NCI-H524 (cell line): ENCODE data around the gene RPS8.
"Not testable (repeated sequence)": the region's sequence is repeated elsewhere in the genome, so short reads cannot be mapped to it uniquely, and the experiment has no call there.

Experiments
- DNase-seq, 2 experiments: peaks; one replicate each; lab custom pipeline; 2025; lab: John Stamatoyannopoulos, UW

Gene RPS8

GRCh38 chr1:44820328-44821239 lies 45.2 kb downstream of the RPS8 start:
- DNase-seq: no peak

GRCh38 chr1:44821240-44821715 lies 45.9 kb downstream of the RPS8 start:
- DNase-seq: no peak

DNA sequence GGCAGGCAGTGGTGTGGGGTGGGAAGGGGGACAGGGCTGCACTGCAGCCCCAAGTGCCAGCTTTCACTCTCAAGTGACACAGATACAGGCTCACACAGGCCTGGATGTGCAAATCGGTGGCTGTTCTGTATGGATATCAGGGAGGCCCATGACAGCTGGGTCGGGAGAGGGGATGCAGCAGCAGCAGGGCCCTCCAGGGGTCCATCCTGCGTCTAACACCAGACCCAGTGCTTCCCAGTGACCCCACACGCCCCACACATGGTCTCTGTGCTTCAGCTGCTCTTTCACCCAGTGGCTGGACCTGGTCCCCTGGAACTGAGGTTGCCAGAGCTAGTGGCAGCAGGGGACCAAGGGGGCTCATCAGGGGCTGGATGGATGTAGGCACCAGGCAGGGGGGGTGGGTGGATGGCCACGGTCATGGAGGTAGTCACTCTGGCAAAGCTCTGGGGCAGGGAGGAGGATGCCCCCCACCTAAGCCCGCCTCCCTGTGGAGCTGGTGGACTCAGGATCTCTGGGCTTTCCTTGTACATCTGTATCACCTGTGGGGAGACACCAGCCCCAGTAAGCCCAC lies 46.9 kb downstream of the RPS8 start:
- no peak for DNase-seq

- DNase-seq: no peak
Observed at GRCh38 chr1:44822981-44823451, 47.7 kb downstream of the RPS8 start.

DNA sequence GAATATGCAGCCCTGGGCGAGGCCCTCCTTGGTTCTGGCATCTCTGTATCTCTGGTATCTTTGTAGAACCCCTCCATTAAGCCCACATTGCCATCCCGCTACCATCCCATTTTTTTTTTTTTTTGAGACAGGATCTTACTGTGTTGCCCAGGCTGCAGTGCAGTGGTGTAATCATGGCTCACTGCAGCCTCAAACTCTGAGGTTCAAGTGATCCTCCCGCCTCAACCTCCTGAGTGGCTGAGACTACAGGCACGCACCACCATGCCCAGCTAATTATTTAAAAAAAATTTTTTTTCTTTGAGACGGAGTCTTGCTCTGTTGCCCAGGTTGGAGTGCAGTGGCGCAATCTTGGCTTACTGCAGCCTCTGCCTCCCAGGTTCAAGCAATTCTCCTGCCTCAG lies 49.1 kb downstream of the RPS8 start:
- not testable (repeated sequence) for DNase-seq

- no peak for DNase-seq
Observed at GRCh38 chr1:44826375-44827196, 51.2 kb downstream of the RPS8 start.

DNA sequence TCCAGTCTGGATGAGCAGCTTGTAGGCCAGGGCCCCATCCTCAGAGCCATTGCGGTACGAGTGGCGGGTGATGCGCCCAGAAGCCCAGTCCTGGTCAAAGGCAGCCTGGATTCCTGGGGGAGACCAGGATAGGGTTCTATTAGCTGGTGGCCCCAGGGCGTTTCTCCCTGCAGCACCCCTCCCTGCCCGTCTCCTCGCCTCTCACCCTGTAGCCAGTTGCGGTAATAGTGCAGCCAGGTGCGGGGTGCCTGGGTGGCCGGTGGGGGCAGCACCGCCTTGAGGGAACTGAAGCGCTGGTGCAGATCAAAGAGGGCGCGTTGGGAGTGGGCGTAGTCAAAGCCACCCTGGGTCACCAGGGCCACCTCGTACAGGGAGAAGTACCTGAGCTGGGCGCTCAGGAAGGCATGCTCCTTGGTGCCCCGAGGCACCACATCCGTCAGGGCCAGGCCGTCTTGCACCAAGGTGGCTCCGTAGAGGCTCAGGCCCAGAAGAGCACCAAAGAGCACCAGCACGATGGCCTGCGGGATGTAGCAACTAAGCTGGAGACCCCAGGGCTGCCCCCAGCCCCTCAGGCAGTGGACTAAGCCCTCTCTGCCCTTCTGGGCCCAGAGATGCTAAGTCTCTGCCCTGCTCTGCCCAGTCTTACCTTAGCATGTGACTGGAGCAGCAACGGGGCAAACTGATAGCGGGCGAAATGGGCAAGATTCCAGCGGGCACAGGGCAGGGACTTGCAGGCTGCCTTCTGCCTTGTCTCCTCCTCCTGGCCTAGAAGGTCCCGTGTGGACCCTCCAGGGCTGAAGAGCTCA lies 52.1 kb downstream of the RPS8 start:
- no peak for DNase-seq

- no peak for DNase-seq
Observed at GRCh38 chr1:44828003-44828651, 52.8 kb downstream of the RPS8 start.
